Activated CD8-positive, alpha-beta T cell treated with anti-CD3 and anti-CD28 coated beads for 36 hours (primary cell): ENCODE measurements around the gene NPAS2. TPM values are rescaled to one million over a fixed set of nuclear protein-coding genes. Genes with fewer than 3 reads are reported as not detected.

Experiments used
- ATAC-seq: fragments of 200-7000 bp; cut with Tn5 transposase; one replicate; pipeline ENCODE4 v1.10.0; 2021; ENCODE audit warnings: mild to moderate bottlenecking, moderate library complexity
- CTCF ChIA-PET: fragments of 350-600 bp; sonication (Branson Sonifier 250); formaldehyde crosslinking; loops from one replicate; lab custom pipeline; 2021; ENCODE audit warnings: antibody characterized with exemption; lab: Charles Lee
- POLR2A ChIA-PET: fragments of 350-600 bp; sonication (Branson Sonifier 250); formaldehyde crosslinking; loops from one replicate; lab custom pipeline; 2021; ENCODE audit warnings: antibody characterized with exemption; lab: Charles Lee
- DNase-seq: peaks from one replicate; pipeline ENCODE4 v3.0.0-alpha.2; 2020
- H3K27ac Mint-ChIP-seq: one replicate; pipeline ENCODE4 v1.8.0; 2021; ENCODE audit warnings: mild to moderate bottlenecking, mixed read lengths
- H3K27me3 Mint-ChIP-seq: one replicate; pipeline ENCODE4 v1.8.0; 2021; ENCODE audit warnings: mixed read lengths
- H3K36me3 Mint-ChIP-seq: one replicate; pipeline ENCODE4 v1.8.0; 2021; ENCODE audit warnings: low read depth, mixed read lengths
- H3K4me1 Mint-ChIP-seq: one replicate; pipeline ENCODE4 v1.8.0; 2021; ENCODE audit warnings: low read depth, mixed read lengths
- H3K4me3 Mint-ChIP-seq: one replicate; pipeline ENCODE4 v1.8.0; 2021; ENCODE audit warnings: mild to moderate bottlenecking, moderate library complexity, mixed read lengths
- H3K9me3 Mint-ChIP-seq: one replicate; pipeline ENCODE4 v1.8.0; 2021; ENCODE audit warnings: mixed read lengths
- intact Hi-C: fragments of 100-400 bp; cut with micrococcal nuclease; formaldehyde crosslinking; loops from one replicate; pipeline ENCODE4 v1.10.0; 2022
- total RNA-seq, 2 experiments: library from RNA; stranded (reverse); gene quantifications; one replicate each; pipeline ENCODE4 v1.2.3, GENCODE V29; 2021
- TF ChIP-seq, protein P1 (sequence below): fragments of 200-600 bp; IDR thresholded peaks from one replicate; pipeline ENCODE4 v1.8.0; 2022; ENCODE audit warnings: antibody characterized with exemption, mild to moderate bottlenecking

Gene NPAS2
- total RNA-seq, 2 experiments from 2014 or later = 14.4 to 15.2 TPM

DNA sequence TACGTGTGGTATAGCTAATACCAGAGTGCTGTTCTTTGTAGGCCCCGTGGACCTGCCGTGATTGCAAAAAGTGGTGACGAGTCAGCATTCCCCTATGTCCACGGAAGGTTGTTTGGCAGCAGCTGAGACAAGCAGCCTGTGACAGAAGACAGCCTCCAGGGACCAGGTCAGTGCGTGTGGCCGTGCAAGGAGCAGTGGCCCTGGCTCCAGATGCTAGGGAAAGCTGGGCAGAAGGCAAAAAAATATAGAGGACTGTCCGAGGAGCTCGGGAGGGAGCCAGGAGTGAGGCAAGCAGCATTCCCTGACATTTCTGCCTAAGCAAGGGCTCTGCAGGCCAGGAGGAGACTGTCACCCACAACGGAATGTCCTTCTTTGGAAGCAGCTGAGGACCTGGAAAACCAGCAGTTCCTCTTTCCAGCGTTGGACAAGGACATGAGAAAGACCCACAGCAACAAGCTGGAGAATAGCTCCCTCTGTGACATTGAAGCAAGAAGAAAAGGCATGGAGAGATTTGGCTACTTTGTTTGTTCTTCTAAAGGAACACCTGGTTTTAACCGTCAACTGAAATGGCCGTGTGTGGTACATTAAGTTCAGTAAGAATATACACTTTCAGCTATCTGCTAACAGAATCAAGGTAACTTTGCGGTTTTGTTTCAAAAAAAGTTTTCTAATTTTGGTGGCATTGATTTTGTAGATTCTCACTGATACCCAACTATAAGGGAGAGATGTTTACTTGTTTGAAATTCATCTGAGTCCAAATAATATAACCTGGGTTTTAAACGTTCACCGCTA lies 58.3 kb downstream of the NPAS2 start:
- Mint-ChIP-seq H3K9me3 (no peaks in the 10 kb centered on the region), H3K4me3 (no peak overlapping the region), H3K36me3 (no peaks in the 10 kb centered on the region), H3K27me3 (no peaks in the 10 kb centered on the region), H3K27ac (no peak overlapping the region), H3K4me1 (peaks cover 12% of the 10 kb centered on the region)
- ATAC-seq (no peak), DNase-seq (no peak)
- POLR2A ChIA-PET = interaction anchor here (1.0 kb wide), 1 partner anchor 114 kb away, joined by 3 read pairs; no protein-coding TSS in a partner anchor
- TF ChIP-seq, protein P1, sequence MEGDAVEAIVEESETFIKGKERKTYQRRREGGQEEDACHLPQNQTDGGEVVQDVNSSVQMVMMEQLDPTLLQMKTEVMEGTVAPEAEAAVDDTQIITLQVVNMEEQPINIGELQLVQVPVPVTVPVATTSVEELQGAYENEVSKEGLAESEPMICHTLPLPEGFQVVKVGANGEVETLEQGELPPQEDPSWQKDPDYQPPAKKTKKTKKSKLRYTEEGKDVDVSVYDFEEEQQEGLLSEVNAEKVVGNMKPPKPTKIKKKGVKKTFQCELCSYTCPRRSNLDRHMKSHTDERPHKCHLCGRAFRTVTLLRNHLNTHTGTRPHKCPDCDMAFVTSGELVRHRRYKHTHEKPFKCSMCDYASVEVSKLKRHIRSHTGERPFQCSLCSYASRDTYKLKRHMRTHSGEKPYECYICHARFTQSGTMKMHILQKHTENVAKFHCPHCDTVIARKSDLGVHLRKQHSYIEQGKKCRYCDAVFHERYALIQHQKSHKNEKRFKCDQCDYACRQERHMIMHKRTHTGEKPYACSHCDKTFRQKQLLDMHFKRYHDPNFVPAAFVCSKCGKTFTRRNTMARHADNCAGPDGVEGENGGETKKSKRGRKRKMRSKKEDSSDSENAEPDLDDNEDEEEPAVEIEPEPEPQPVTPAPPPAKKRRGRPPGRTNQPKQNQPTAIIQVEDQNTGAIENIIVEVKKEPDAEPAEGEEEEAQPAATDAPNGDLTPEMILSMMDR = no peak
- intact Hi-C loops = no loop called here
- CTCF ChIA-PET = interaction anchor here (1.3 kb wide), 1 partner anchor 15 kb away, joined by 3 read pairs; no protein-coding TSS in a partner anchor

- no peak for DNase-seq
- no peaks in the 10 kb centered on the region for H3K9me3 Mint-ChIP-seq
- H3K4me1 Mint-ChIP-seq = peaks cover 17% of the 10 kb centered on the region
- intact Hi-C loops = no loop called here
- CTCF ChIA-PET = interaction anchor here (1.3 kb wide), 1 partner anchor 16 kb away, joined by 3 read pairs; no protein-coding TSS in a partner anchor
- no peak overlapping the region for H3K27ac Mint-ChIP-seq
- POLR2A ChIA-PET = no interaction called here
- no peak overlapping the region for H3K4me3 Mint-ChIP-seq
- no peaks in the 10 kb centered on the region for H3K27me3 Mint-ChIP-seq
- no peaks in the 10 kb centered on the region for H3K36me3 Mint-ChIP-seq
- TF ChIP-seq, protein P1 = no peak
- ATAC-seq = no peak
Observed at GRCh38 chr2:100879296-100879695, 59.4 kb downstream of the NPAS2 start.

DNA sequence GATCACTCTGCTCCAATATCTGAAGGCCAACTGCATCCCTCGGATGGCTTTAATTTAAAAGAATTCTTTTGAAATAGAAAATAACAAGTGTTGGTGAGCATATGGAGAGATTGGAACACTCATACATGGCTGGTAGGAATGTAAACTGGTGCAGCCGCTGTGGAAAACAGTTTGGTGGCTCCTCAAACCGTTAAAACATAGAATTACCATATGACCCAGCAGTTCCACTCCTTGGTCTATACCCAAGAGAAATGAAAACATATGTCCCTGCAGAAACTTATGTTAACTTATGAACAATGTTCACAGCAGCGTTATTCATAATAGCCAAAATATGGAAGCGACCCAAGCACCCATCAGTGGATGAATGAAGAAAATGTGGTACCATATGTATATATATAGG lies 60.1 kb downstream of the NPAS2 start:
- ATAC-seq = no peak
- ChIA-PET POLR2A (interaction anchor here (0.6 kb wide), 1 partner anchor 279 kb away, joined by 3 read pairs; no protein-coding TSS in a partner anchor), CTCF (no interaction called here)
- no peaks in the 10 kb centered on the region for H3K9me3 Mint-ChIP-seq
- peaks cover 17% of the 10 kb centered on the region for H3K4me1 Mint-ChIP-seq
- no peaks in the 10 kb centered on the region for H3K36me3 Mint-ChIP-seq
- no peak overlapping the region for H3K27ac Mint-ChIP-seq
- DNase-seq = no peak
- H3K27me3 Mint-ChIP-seq = no peaks in the 10 kb centered on the region
- H3K4me3 Mint-ChIP-seq = no peak overlapping the region
- intact Hi-C loops = no loop called here
- TF ChIP-seq, protein P1 = no peak

- Mint-ChIP-seq H3K27me3 (no peaks in the 10 kb centered on the region), H3K27ac (no peak overlapping the region), H3K4me3 (no peak overlapping the region), H3K4me1 (peaks cover 17% of the 10 kb centered on the region), H3K36me3 (no peaks in the 10 kb centered on the region), H3K9me3 (no peaks in the 10 kb centered on the region)
- peak; percentile 28 for ATAC-seq
- TF ChIP-seq, protein P1 = no peak
- CTCF ChIA-PET = no interaction called here
- DNase-seq = peak; percentile 14
- POLR2A ChIA-PET = interaction anchor here (0.6 kb wide), 1 partner anchor 280 kb away, joined by 3 read pairs; no protein-coding TSS in a partner anchor
- intact Hi-C loops = no loop called here
Observed at GRCh38 chr2:100880730-100881129, 60.8 kb downstream of the NPAS2 start.
